Measurements from ENCODE around the gene RTL10. TPM values are rescaled to one million over a fixed set of nuclear protein-coding genes. Genes with fewer than 3 reads are reported as not detected.

RTL10 gene
- total RNA-seq, 1 experiment from 2014 or later = 26.7 TPM

DNA sequence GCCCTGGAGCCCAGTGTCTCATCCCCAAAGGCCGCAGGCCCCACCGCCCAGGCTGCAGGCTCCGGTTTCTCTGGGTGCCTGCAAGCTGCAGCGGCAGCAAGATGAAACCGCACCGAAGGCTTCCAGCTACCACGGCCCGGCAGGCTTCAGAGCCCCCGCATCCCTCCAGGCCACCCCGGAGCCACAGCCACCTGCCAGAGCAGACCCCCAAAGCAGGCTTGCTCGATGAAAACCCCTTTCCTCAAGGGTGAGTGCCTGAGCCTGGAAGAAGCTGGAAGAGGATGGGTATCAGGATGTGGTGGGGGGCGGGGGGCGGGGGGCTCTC is 24.5 kb upstream of the RTL10 start:
- peaks cover 79% of the 10 kb centered on the region for H3K4me1 ChIP-seq (ENCODE audit: control insufficient read depth, insufficient read depth, low read length)
- no peaks in the 10 kb centered on the region for H3K36me3 ChIP-seq (ENCODE audit: control insufficient read depth, insufficient read depth, low read length)
- CTCF ChIA-PET = no interaction called here
- POLR2A ChIA-PET = no interaction called here
- BruUV-seq (replicated peaks) = no TSS peak
- no peak for ATAC-seq
- peak overlapping the region; percentile 79 for H3K27ac ChIP-seq (ENCODE audit: low read length)
- in situ Hi-C loops (cut with HindIII; ENCODE audit: low pct_unique_long_range_greater_than_20kb, low sequenced_read_pairs) = no loop called here
- TF ChIP-seq SIN3A (IDR thresholded peaks at IDR 0.05; ENCODE audit: borderline replicate concordance, insufficient read depth, low read depth, low read length) = no peak
- TF ChIP-seq, protein P1, sequence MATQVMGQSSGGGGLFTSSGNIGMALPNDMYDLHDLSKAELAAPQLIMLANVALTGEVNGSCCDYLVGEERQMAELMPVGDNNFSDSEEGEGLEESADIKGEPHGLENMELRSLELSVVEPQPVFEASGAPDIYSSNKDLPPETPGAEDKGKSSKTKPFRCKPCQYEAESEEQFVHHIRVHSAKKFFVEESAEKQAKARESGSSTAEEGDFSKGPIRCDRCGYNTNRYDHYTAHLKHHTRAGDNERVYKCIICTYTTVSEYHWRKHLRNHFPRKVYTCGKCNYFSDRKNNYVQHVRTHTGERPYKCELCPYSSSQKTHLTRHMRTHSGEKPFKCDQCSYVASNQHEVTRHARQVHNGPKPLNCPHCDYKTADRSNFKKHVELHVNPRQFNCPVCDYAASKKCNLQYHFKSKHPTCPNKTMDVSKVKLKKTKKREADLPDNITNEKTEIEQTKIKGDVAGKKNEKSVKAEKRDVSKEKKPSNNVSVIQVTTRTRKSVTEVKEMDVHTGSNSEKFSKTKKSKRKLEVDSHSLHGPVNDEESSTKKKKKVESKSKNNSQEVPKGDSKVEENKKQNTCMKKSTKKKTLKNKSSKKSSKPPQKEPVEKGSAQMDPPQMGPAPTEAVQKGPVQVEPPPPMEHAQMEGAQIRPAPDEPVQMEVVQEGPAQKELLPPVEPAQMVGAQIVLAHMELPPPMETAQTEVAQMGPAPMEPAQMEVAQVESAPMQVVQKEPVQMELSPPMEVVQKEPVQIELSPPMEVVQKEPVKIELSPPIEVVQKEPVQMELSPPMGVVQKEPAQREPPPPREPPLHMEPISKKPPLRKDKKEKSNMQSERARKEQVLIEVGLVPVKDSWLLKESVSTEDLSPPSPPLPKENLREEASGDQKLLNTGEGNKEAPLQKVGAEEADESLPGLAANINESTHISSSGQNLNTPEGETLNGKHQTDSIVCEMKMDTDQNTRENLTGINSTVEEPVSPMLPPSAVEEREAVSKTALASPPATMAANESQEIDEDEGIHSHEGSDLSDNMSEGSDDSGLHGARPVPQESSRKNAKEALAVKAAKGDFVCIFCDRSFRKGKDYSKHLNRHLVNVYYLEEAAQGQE (IDR thresholded peaks at IDR 0.05; ENCODE audit: insufficient read depth in 1 of 2, low read depth in 2 of 2, low read length in 1 of 2) = no peak
- TF ChIP-seq TCF7L2 (IDR thresholded peaks at IDR 0.05; ENCODE audit: low read depth, low read length) = no peak
- TF ChIP-seq POLR2AphosphoS5 (IDR thresholded peaks at IDR 0.05; ENCODE audit: low read depth, low read length) = no peak
- TF ChIP-seq, protein P2, sequence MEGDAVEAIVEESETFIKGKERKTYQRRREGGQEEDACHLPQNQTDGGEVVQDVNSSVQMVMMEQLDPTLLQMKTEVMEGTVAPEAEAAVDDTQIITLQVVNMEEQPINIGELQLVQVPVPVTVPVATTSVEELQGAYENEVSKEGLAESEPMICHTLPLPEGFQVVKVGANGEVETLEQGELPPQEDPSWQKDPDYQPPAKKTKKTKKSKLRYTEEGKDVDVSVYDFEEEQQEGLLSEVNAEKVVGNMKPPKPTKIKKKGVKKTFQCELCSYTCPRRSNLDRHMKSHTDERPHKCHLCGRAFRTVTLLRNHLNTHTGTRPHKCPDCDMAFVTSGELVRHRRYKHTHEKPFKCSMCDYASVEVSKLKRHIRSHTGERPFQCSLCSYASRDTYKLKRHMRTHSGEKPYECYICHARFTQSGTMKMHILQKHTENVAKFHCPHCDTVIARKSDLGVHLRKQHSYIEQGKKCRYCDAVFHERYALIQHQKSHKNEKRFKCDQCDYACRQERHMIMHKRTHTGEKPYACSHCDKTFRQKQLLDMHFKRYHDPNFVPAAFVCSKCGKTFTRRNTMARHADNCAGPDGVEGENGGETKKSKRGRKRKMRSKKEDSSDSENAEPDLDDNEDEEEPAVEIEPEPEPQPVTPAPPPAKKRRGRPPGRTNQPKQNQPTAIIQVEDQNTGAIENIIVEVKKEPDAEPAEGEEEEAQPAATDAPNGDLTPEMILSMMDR (IDR thresholded peaks at IDR 0.05) = no peak
- H3K4me3 ChIP-seq (ENCODE audit: low read depth in 2 of 2, low read length in 2 of 2) = no peak overlapping the region
- H3K9me3 ChIP-seq (ENCODE audit: control insufficient read depth, insufficient read depth, low read depth, low read length) = no peaks in the 10 kb centered on the region
- intact Hi-C loops (cut with micrococcal nuclease; ENCODE audit: unreplicated experiment) = no loop called here
- no peaks in the 10 kb centered on the region for H3K27me3 ChIP-seq (ENCODE audit: control insufficient read depth, insufficient read depth, low read length)
- DNase-seq (ENCODE audit: low read depth, low spot score) = no peak

DNA sequence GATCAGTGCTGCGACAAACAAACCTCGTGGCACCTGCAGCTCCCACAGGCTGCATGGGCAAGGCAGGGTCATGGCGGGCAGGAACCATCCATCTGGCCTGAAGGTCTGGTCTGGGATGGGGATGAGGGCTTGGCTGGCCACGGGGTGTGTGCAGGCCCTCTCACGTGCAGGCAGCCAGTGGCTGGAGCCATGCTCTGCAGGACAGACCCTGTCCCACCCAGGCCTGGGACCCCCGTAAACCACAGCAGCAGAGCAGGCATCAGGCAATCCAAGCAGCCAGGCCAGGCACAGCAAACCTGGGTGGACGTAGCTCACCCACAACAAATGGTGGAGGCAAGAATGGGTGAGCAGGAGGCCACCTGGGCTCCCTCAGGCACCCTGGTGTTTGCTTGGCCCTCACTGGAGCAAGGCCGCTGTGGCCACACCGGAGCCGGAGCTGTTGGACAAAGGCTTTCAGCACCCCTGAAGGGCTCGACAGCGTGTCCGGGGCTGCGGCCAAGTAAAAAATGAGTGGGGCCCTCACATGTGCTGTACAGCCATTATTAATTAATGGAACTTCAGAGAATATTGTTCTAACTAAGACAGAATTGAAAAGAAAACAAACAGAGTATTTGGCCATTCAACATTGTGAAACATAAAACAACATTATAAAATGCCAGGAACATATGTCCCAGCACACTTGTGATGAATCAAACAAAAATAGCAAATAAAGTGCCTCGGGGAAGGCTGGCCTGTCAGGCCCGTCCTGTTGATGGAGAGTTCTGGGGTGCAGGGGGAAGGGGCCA is 24.0 kb upstream of the RTL10 start:
- POLR2A ChIA-PET = no interaction called here
- no peak for ATAC-seq

More for the DNA sequence above, 24.0 kb upstream of the RTL10 start:
- no TSS peak for BruUV-seq (replicated peaks)
- Histone ChIP-seq H3K9me3 (ENCODE audit: control insufficient read depth, insufficient read depth, low read depth, low read length) (no peaks in the 10 kb centered on the region), H3K36me3 (ENCODE audit: control insufficient read depth, insufficient read depth, low read length) (no peaks in the 10 kb centered on the region), H3K4me1 (ENCODE audit: control insufficient read depth, insufficient read depth, low read length) (peaks cover 85% of the 10 kb centered on the region), H3K27ac (ENCODE audit: low read length) (peak overlapping the region; percentile 79), H3K27me3 (ENCODE audit: control insufficient read depth, insufficient read depth, low read length) (no peaks in the 10 kb centered on the region), H3K4me3 (ENCODE audit: low read depth in 2 of 2, low read length in 2 of 2) (no peak overlapping the region)
- CTCF ChIA-PET = no interaction called here
- in situ Hi-C loops (cut with HindIII; ENCODE audit: low pct_unique_long_range_greater_than_20kb, low sequenced_read_pairs) = no loop called here
- intact Hi-C loops (cut with micrococcal nuclease; ENCODE audit: unreplicated experiment) = no loop called here
- DNase-seq (ENCODE audit: low read depth, low spot score) = no peak
- TF ChIP-seq TCF7L2 (IDR thresholded peaks at IDR 0.05; ENCODE audit: low read depth, low read length) (no peak), POLR2AphosphoS5 (IDR thresholded peaks at IDR 0.05; ENCODE audit: low read depth, low read length) (no peak), SIN3A (IDR thresholded peaks at IDR 0.05; ENCODE audit: borderline replicate concordance, insufficient read depth, low read depth, low read length) (no peak)
- TF ChIP-seq, protein P1 (IDR thresholded peaks at IDR 0.05; ENCODE audit: insufficient read depth in 1 of 2, low read depth in 2 of 2, low read length in 1 of 2) = no peak
- TF ChIP-seq, protein P2 (IDR thresholded peaks at IDR 0.05) = no peak
